Measurements from ENCODE around the gene SGK1.
"Not testable (repeated sequence)": the region's sequence is repeated elsewhere in the genome, so short reads cannot be mapped to it uniquely, and the experiment has no call there.

The SGK1 gene

DNA sequence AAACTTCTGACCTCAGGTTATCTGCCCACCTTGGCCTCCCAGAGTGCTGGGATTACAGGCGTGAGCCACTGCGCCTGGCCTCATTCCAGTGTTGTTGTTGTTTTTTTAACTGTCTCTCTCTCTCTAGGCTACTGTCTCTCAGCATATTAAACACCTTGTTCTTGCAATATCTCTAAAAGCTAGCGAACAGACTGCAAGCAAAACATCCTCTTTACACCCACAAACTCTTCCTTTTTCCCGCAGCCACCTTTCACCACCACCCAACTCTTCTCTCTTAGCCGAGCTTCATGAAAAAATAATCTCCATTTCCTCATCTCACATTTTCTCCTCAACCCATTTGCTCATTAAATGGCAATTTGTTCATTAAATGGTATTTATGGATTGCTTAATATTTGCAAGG is 45.5 kb downstream of the SGK1 start:
- H3K9me3 ChIP-seq (replicated peaks; ENCODE audit: low read length), result no peaks in the 10 kb centered on the region
- H3K27me3 ChIP-seq (ENCODE audit: control insufficient read depth, insufficient read depth, low read length), result no peaks in the 10 kb centered on the region
- H3K9ac ChIP-seq (ENCODE audit: low read depth, low read length), result no peak overlapping the region
- no peaks in the 10 kb centered on the region for H3K36me3 ChIP-seq (ENCODE audit: insufficient read depth, low read length)
- H3K4me1 ChIP-seq (ENCODE audit: control insufficient read depth, insufficient read depth, low read length), result no peaks in the 10 kb centered on the region
- no peak overlapping the region for H3K4me2 ChIP-seq (ENCODE audit: low read length)
- no peak overlapping the region for H3K4me3 ChIP-seq (ENCODE audit: low read length)

DNA sequence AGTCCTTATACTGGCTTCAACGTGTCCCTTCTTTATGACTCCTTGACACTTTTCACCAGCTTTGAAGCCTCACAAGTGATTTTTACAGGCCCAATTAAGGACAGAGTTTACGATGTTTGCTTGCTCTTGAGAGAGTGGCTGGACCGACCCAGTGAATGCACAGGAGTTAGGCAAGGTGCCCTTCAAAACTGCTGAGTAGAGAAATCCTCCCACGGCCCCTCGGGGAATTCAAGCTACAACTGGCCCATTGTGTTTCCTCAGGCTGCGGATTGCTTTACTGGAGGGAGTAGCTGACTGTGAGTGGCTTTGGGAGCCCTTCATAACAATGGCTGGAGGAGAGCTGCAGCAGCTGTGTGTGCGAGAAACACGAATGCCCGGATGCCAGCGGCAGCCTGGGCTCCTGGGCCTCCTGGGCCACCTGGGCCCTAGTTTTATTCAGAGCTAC is 50.0 kb downstream of the SGK1 start:
- H3K4me2 ChIP-seq (ENCODE audit: low read length), result no peak overlapping the region

DNA sequence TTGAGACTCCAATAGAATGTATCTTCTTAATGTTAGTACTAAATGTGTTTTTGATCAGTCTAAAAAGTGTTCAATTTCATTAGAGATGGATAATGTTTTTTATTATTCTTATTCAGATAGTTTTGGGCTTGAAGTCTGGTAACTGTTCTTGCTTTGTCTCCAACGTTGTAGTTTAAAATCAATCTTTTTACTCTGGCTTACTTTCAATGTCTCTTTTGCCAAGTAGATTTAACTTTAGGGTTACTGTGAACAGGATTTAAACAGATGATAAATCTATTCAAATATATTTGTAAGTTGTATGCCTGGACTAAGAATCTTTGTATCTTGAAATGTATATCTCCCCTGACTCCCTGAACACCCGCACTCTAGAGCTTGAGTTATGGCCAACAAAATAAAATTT is 51.1 kb downstream of the SGK1 start:
- no peak overlapping the region for H3K9ac ChIP-seq (ENCODE audit: low read depth, low read length)

More for the DNA sequence above, 50.0 kb downstream of the SGK1 start:
- H3K4me1 ChIP-seq (ENCODE audit: control insufficient read depth, insufficient read depth, low read length), result no peaks in the 10 kb centered on the region
- no peaks in the 10 kb centered on the region for H3K27me3 ChIP-seq (ENCODE audit: control insufficient read depth, insufficient read depth, low read length)
- no peaks in the 10 kb centered on the region for H3K36me3 ChIP-seq (ENCODE audit: insufficient read depth, low read length)
- no peak overlapping the region for H3K9ac ChIP-seq (ENCODE audit: low read depth, low read length)
- H3K9me3 ChIP-seq (replicated peaks; ENCODE audit: low read length), result no peaks in the 10 kb centered on the region
- no peak overlapping the region for H3K4me3 ChIP-seq (ENCODE audit: low read length)

DNA sequence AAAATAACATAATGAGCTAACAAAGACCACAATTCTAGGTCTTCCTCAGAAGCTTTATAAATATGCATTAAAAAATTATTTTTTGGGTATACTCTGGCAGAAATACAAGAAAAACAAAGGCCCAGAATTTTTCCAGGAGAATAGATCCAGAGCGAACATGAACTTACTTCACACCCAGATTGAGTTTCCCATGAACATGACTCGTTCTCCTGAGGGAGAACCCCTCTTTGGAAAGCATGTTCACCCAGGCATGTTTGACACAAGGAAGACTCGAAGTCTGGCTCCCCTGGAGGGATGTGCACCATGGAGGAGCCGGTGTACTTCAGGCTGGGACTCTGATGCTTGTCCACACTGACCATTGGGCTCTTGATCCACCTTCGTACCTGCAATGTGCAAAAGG is 56.1 kb downstream of the SGK1 start:
- H3K27me3 ChIP-seq (ENCODE audit: control insufficient read depth, insufficient read depth, low read length), result no peaks in the 10 kb centered on the region
- no peaks in the 10 kb centered on the region for H3K36me3 ChIP-seq (ENCODE audit: insufficient read depth, low read length)
- H3K9ac ChIP-seq (ENCODE audit: low read depth, low read length), result no peak overlapping the region
- H3K9me3 ChIP-seq (replicated peaks; ENCODE audit: low read length), result no peaks in the 10 kb centered on the region
- no peak overlapping the region for H3K4me2 ChIP-seq (ENCODE audit: low read length)
- no peaks in the 10 kb centered on the region for H3K4me1 ChIP-seq (ENCODE audit: control insufficient read depth, insufficient read depth, low read length)
- no peak overlapping the region for H3K4me3 ChIP-seq (ENCODE audit: low read length)

More for the DNA sequence above, 51.1 kb downstream of the SGK1 start:
- H3K4me3 ChIP-seq (ENCODE audit: low read length), result no peak overlapping the region
- no peak overlapping the region for H3K4me2 ChIP-seq (ENCODE audit: low read length)
- no peaks in the 10 kb centered on the region for H3K4me1 ChIP-seq (ENCODE audit: control insufficient read depth, insufficient read depth, low read length)
- H3K9me3 ChIP-seq (replicated peaks; ENCODE audit: low read length), result no peaks in the 10 kb centered on the region
- H3K36me3 ChIP-seq (ENCODE audit: insufficient read depth, low read length), result no peaks in the 10 kb centered on the region
- H3K27me3 ChIP-seq (ENCODE audit: control insufficient read depth, insufficient read depth, low read length), result no peaks in the 10 kb centered on the region

DNA sequence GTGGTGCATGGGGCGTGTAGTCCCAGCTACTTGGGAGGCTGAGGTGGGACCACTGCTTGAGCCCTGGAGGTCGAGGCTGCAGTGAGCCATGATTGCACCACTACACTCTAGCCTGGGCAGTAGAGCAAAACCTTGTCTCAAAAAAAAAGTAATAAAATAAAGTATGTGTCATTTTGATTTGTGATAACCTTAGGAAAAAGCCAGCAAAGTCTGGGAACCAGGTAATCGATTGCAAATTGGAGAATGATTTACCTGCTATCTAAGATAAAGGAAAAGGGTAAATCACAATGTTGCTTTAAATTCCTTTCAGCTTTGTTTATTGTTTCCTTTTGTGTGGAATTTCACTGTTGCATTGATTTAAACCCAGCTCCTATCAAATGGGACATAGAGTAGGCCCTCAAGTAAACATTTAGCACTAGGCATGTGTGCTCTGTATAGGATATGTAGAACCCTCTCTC is 59.0 kb downstream of the SGK1 start:
- no peaks in the 10 kb centered on the region for H3K4me1 ChIP-seq (ENCODE audit: control insufficient read depth, insufficient read depth, low read length)
- no peaks in the 10 kb centered on the region for H3K36me3 ChIP-seq (ENCODE audit: insufficient read depth, low read length)
- no peak overlapping the region for H3K4me2 ChIP-seq (ENCODE audit: low read length)
- H3K27me3 ChIP-seq (ENCODE audit: control insufficient read depth, insufficient read depth, low read length), result no peaks in the 10 kb centered on the region
- no peaks in the 10 kb centered on the region for H3K9me3 ChIP-seq (replicated peaks; ENCODE audit: low read length)
- no peak overlapping the region for H3K9ac ChIP-seq (ENCODE audit: low read depth, low read length)
- H3K4me3 ChIP-seq (ENCODE audit: low read length), result no peak overlapping the region

DNA sequence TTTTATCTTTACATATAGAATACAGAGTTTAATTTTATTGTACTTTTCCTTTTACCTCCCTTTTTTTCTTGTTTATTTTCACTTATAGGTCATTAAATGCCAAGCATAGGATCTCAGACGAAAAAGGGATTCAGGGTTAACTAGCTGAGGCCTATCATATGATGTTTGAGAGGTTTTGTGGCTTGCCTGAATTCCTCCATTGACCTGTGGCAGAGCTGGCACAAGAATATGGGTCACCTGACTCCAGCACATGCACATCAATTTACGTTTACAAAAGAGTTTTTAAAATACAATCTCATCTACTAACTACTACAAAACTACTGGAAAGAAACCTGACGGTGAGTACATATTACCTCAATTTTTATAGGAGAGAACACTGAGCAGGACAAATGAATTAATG is 60.4 kb downstream of the SGK1 start:
- Histone ChIP-seq H3K9ac (ENCODE audit: low read depth, low read length) (no peak overlapping the region), H3K4me1 (ENCODE audit: control insufficient read depth, insufficient read depth, low read length) (peaks cover 3% of the 10 kb centered on the region), H3K27me3 (ENCODE audit: control insufficient read depth, insufficient read depth, low read length) (no peaks in the 10 kb centered on the region), H3K9me3 (replicated peaks; ENCODE audit: low read length) (no peaks in the 10 kb centered on the region), H3K4me2 (ENCODE audit: low read length) (no peak overlapping the region), H3K36me3 (ENCODE audit: insufficient read depth, low read length) (no peaks in the 10 kb centered on the region), H3K4me3 (ENCODE audit: low read length) (no peak overlapping the region)

DNA sequence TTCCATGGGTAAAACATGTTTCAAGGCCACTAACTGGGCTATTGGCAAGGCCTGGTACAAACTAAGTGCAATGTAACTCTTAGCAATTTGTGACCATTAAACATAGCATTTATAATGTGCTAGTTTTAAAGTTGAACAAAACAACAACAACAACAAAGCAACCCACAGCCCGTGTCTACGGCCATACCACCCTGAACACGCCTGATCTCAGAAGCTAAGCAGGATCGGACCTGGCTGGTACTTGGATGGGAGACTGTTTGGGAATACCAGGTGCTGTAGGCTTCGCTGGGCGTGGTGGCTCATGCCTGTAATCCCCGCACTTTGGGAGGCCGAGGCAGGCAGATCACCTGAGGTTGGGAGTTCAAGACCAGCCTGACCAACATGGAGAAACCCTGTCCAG is 61.0 kb downstream of the SGK1 start:
- Histone ChIP-seq H3K4me2 (ENCODE audit: low read length) (no peak overlapping the region), H3K4me1 (ENCODE audit: control insufficient read depth, insufficient read depth, low read length) (peaks cover 3% of the 10 kb centered on the region), H3K9ac (ENCODE audit: low read depth, low read length) (no peak overlapping the region), H3K9me3 (replicated peaks; ENCODE audit: low read length) (no peaks in the 10 kb centered on the region), H3K27me3 (ENCODE audit: control insufficient read depth, insufficient read depth, low read length) (no peaks in the 10 kb centered on the region), H3K4me3 (ENCODE audit: low read length) (no peak overlapping the region), H3K36me3 (ENCODE audit: insufficient read depth, low read length) (no peaks in the 10 kb centered on the region)

DNA sequence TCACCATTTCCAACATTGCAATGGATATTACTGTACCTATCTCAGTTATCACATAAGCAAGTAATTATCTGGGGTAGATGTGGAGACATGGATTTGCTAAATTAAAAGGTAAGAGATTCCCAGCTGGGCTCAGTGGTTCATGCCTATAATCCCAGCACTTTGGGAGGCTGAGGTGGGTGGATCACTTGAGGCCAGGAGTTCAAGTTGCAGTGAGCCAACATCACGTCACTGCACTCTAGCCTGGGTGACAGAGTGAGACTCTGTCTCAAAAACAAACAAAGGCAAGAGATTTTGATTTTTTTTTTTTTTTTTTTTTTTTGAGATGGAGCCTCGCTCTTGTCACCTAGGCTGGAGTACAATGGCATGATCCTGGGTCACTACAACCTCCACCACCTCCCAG is 62.6 kb downstream of the SGK1 start:
- not testable (repeated sequence) for H3K27me3 ChIP-seq (ENCODE audit: control insufficient read depth, insufficient read depth, low read length); H3K4me2 ChIP-seq (ENCODE audit: low read length); H3K36me3 ChIP-seq (ENCODE audit: insufficient read depth, low read length); H3K9ac ChIP-seq (ENCODE audit: low read depth, low read length); H3K4me3 ChIP-seq (ENCODE audit: low read length); H3K4me1 ChIP-seq (ENCODE audit: control insufficient read depth, insufficient read depth, low read length); H3K9me3 ChIP-seq (replicated peaks; ENCODE audit: low read length)

DNA sequence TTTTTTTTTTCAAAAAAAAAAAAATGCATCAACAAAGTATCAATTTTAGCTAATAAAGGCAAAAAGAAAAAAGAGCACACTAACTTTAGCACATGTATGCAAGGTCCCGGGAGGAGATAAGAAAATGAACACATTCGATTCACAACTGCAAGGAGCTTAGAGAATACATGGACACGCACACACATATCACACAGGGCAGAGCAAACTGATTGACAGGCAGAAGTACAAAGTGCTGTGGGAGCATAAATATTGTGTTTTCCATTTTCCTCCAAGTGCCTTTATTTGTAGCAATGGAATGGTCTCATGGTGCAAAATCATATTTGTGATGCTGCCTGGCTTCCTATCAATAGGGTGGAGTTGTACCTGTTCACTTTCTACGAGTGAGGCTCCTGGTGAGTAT is 63.8 kb downstream of the SGK1 start:
- Histone ChIP-seq H3K4me3 (ENCODE audit: low read length) (no peak overlapping the region), H3K9ac (ENCODE audit: low read depth, low read length) (no peak overlapping the region), H3K36me3 (ENCODE audit: insufficient read depth, low read length) (no peaks in the 10 kb centered on the region), H3K27me3 (ENCODE audit: control insufficient read depth, insufficient read depth, low read length) (no peaks in the 10 kb centered on the region), H3K4me1 (ENCODE audit: control insufficient read depth, insufficient read depth, low read length) (peaks cover 13% of the 10 kb centered on the region), H3K9me3 (replicated peaks; ENCODE audit: low read length) (no peaks in the 10 kb centered on the region), H3K4me2 (ENCODE audit: low read length) (no peak overlapping the region)

DNA sequence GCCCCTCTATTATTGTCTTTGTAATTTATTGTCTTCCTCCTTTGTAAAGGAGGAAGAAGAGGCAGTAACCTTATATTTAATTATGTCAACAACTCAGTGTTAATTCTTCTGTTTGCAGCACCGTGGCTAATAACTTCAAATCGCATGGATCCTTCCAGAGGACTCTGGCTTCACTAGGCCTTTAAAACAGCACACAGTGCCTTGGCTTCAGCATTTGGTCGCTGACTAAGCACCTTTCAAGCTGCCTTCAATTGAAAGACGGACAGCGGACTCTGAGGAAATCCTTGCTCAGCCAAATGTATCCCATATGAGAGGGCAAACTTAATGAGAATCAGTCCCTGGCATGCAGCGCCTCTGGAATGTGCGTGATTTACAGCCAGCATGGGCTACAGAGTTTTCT is 64.2 kb downstream of the SGK1 start:
- no peaks in the 10 kb centered on the region for H3K27me3 ChIP-seq (ENCODE audit: control insufficient read depth, insufficient read depth, low read length)
- H3K4me2 ChIP-seq (ENCODE audit: low read length), result no peak overlapping the region
- no peak overlapping the region for H3K9ac ChIP-seq (ENCODE audit: low read depth, low read length)
- no peaks in the 10 kb centered on the region for H3K9me3 ChIP-seq (replicated peaks; ENCODE audit: low read length)
- peaks cover 14% of the 10 kb centered on the region for H3K4me1 ChIP-seq (ENCODE audit: control insufficient read depth, insufficient read depth, low read length)
- no peaks in the 10 kb centered on the region for H3K36me3 ChIP-seq (ENCODE audit: insufficient read depth, low read length)
- H3K4me3 ChIP-seq (ENCODE audit: low read length), result no peak overlapping the region

DNA sequence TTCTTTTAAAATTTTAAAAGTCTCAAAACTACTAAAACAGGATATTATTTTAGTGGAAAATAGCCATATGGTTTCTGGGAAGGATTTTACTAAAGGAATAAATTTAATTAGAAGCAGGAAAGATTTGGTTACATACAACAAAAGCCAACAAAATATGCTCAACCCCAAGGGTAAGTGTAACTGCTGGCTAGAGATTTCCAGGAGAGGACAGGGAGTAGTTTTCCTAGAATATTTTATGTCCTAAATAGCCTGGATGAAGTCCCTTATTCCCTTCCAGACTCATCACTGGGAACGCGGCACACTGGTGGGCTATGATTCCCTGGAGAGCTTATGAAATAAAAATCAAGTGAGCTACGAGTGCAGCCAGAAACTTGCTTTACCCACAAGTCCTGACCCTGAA is 66.6 kb downstream of the SGK1 start:
- H3K4me2 ChIP-seq (ENCODE audit: low read length), result no peak overlapping the region

DNA sequence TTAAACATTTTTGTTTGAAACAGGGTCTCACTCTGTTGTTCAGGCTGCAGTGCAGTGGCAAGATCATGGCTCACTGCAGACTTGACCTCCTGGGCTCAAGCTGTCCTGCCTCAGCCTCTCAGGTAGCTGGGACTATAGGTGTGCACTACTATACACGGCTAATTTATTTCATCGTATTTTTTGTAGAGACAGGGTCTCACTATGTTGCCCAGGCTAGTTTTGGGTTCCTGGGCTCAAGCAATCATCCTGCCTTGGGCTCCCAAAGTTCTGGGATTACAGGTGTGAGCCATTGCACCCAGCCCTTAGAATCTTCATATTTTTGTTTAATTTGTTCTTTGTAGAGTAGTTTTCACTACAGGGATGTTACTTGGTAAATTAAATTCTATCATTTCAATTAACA is 67.1 kb downstream of the SGK1 start:
- H3K9me3 ChIP-seq (replicated peaks; ENCODE audit: low read length), result no peaks in the 10 kb centered on the region
- H3K27me3 ChIP-seq (ENCODE audit: control insufficient read depth, insufficient read depth, low read length), result no peaks in the 10 kb centered on the region
- H3K4me2 ChIP-seq (ENCODE audit: low read length), result no peak overlapping the region
- H3K36me3 ChIP-seq (ENCODE audit: insufficient read depth, low read length), result no peaks in the 10 kb centered on the region
- no peak overlapping the region for H3K9ac ChIP-seq (ENCODE audit: low read depth, low read length)
- peaks cover 14% of the 10 kb centered on the region for H3K4me1 ChIP-seq (ENCODE audit: control insufficient read depth, insufficient read depth, low read length)
- no peak overlapping the region for H3K4me3 ChIP-seq (ENCODE audit: low read length)

More for the DNA sequence above, 66.6 kb downstream of the SGK1 start:
- Histone ChIP-seq H3K9me3 (replicated peaks; ENCODE audit: low read length) (no peaks in the 10 kb centered on the region), H3K27me3 (ENCODE audit: control insufficient read depth, insufficient read depth, low read length) (no peaks in the 10 kb centered on the region), H3K36me3 (ENCODE audit: insufficient read depth, low read length) (no peaks in the 10 kb centered on the region), H3K4me3 (ENCODE audit: low read length) (no peak overlapping the region), H3K9ac (ENCODE audit: low read depth, low read length) (no peak overlapping the region), H3K4me1 (ENCODE audit: control insufficient read depth, insufficient read depth, low read length) (peaks cover 14% of the 10 kb centered on the region)

Measured in skeletal muscle satellite cell (primary cell).